T47D (cell line): ENCODE measurements around the gene PRCC.

Experiments used
- DNase-seq, 2 experiments: peaks; one replicate each; pipeline versions ENCODE4 v3.0.0 to v3.0.0-alpha.2; 2011 to 2012; ENCODE audit warnings: low read depth in 1 of 2, low spot score in 1 of 2
- JUND ChIP-seq: IDR thresholded peaks from 2 replicates; pipeline ENCODE4 v1.6.1; 2012; ENCODE audit warnings: low read depth
- in situ Hi-C: cut with HindIII; loops from 2 replicates; pipeline ENCODE4 v1.10.0; 2016; ENCODE audit warnings: low sequenced_read_pairs, low pct_unique_long_range_greater_than_20kb

PRCC gene

DNA sequence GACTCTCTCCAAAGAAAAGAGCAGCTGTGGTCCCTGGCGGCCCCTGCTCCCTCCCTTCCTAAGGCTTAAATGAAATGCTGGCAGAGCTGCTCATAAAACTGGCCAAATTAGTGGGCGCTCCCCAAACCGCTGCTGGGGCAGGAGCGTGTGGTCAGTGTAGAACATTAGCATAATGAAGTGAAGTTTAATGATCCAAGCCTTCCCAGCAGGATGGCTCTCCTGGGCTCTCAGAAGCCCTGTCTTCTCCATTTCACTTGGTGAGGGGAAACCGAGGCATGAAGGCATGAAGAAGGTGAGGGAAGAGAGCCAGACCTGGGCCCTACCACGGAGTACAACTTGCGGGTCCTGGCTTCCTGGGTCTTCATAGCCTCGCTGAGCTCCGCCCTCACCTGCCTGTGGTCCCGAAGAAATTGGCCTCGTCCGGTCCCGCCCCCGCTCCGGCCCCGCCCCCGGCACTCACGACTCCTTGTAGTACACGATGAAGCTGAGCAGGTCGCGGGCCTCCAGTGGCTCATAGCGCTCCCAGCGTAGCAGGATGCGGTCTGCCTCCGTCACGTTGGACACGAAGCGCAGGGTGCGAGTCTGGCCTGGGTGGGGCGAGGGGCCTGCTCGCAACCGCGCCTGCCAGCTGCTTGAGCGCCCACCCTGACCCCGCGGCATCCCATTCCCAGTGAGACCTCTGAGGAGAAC, 81.3 kb downstream of the PRCC start:
- TF ChIP-seq JUND = no peak
- in situ Hi-C loops = no loop called here
- DNase-seq = no peak

DNA sequence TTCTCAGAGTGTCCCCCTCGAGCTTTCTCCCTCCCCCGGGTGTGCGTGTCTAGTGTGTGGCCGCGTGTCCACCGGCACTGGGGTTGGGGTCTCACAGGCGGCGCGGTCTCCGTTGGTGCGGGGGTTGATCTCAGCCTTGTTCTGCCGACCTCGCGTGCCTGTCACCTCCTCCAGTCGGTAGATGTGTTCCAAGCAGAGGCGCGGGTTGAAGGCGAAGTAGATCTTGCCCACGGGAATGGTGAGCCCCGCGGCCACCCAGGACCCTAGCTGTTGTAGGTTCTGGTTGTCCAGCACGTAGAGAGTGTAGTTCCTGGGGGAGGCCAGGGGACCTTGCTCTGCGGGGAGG, 81.8 kb downstream of the PRCC start:
- no peak for DNase-seq
- in situ Hi-C loops = no loop called here
- no peak for TF ChIP-seq JUND
